HCT116 (cell line): Measurements from ENCODE around the gene CAMKMT.

Experiments
- CTCF ChIP-seq, 3 experiments: fragments of 200-600 bp in 1 of 3; sonication (generic) in 1 of 3; IDR thresholded peaks in 2 of 3; conservative IDR thresholded peaks in 1 of 3; 2 replicates each; pipeline ENCODE4 v1.5.1; 2012 to 2017; ENCODE audit warnings: low read depth in 2 of 3, low read length in 2 of 3, antibody characterized with exemption in 1 of 3, borderline replicate concordance in 1 of 3, control low read depth in 1 of 3, mild to moderate bottlenecking in 1 of 3, mixed read lengths in 1 of 3, mixed run types in 1 of 3, moderate library complexity in 1 of 3; ENCODE audit not compliant: insufficient read depth in 1 of 3
- FOSL1 ChIP-seq: IDR thresholded peaks from 2 replicates; pipeline ENCODE4 v1.6.1; 2012; ENCODE audit warnings: low read depth
- SP1 ChIP-seq: IDR thresholded peaks from 2 replicates; pipeline ENCODE4 v1.6.1; 2012; ENCODE audit warnings: low read depth
- YY1 ChIP-seq: IDR thresholded peaks from 2 replicates; pipeline ENCODE4 v1.6.1; 2011; ENCODE audit warnings: low read length, low read depth, moderate library complexity, mild to moderate bottlenecking; ENCODE audit not compliant: insufficient replicate concordance; ENCODE audit errors: extremely low read depth
- ZFX ChIP-seq: fragments of 450-650 bp; IDR thresholded peaks from 2 replicates; pipeline ENCODE4 v1.6.1; 2017

GRCh38 chr2:44455877-44456276, 94.1 kb downstream of the CAMKMT start:
- TF ChIP-seq ZFX (no peak), SP1 (no peak), YY1 (no peak), CTCF (IDR thresholded peaks at IDR 0.05 in 2 of 3, conservative IDR thresholded peaks at IDR 0.05 in 1 of 3; ENCODE audit: borderline replicate concordance in 1 of 3, insufficient read depth in 1 of 3, low read depth in 2 of 3, low read length in 2 of 3) (no peak), FOSL1 (no peak)
